HG02943 (cell line): ENCODE results near the gene SLC20A1.

Experiments used
- ATAC-seq: cut with Tn5 transposase; IDR thresholded peaks from one replicate; pipeline ENCODE4 v1.9.1; 2021; ENCODE audit warnings: mild to moderate bottlenecking, low read depth, moderate library complexity; ENCODE audit not compliant: unreplicated experiment

SLC20A1 gene

DNA sequence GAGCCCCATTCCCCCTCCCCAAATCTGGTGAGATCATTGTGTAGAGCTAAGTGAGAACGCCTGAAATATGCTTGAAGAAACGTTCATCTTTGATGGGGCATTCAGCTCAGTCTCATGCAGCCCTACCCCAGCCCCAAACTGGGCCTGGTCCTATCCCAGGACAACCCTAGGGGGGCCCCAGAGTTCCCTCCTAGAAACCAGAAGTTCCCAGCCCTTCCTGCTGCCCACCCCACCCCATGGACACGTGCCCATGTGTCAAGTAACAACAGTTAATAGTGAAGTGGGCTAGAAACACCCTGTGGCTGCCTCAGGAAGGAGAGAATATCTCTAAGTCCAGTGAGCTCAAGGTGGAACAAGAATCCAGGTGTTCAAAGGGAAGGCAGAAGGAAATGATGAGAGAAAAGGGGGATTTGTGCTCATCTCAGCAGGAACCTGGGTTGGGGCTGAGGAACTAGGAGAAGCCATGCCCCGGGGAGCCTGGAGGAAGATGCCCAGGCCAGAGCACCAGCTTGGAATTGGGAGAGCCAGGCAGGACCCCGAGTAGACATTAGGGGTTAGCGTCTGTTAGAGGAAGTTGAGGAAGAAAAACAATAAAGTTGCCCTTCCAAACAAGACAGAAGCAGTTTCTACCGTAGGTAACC lies 20.1 kb upstream of the SLC20A1 start:
- ATAC-seq: no peak

DNA sequence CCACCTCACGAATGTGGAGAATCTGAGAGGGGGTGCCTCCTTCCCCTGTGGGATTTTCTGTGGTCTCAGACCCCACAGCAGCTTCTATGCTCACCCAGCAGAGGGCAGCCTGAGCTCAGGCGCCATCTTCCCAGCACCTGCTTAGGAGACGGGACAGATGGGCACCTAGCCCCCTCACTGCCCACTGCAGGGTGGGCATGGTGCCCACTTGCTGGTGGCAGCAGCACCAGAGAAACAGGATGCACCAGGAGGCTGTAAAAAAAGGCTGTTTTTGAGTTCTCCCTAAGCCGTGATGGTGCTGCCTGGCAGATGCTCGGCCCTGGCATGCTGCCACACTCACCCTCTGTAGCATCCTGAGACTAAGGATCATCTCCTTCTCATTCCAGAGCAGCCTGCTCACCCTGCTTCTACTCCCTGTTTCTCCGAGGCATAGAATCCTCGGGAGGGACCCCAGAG lies 19.1 kb upstream of the SLC20A1 start:
- ATAC-seq: no peak

GRCh38 chr2:112627060-112628040 lies 18.4 kb upstream of the SLC20A1 start:
- no peak for ATAC-seq

DNA sequence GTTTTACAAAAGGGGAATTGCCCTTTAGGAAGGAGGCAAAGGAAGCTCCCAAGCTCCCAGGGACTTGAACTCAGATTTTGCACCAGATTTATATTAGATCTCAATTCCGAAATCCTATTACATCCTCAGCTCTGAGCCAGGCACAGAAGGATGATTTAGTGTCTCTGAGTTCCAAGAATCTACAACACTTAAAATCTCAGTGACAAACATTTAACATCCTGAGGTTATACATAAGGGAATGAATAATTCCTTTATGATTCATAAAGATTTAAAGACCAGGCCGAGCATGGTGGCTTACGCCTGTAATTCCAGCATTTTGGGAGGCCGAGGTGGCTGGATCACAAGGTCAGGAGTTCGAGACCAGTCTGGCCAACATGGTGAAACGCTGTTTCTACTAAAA lies 16.5 kb upstream of the SLC20A1 start:
- no peak for ATAC-seq

DNA sequence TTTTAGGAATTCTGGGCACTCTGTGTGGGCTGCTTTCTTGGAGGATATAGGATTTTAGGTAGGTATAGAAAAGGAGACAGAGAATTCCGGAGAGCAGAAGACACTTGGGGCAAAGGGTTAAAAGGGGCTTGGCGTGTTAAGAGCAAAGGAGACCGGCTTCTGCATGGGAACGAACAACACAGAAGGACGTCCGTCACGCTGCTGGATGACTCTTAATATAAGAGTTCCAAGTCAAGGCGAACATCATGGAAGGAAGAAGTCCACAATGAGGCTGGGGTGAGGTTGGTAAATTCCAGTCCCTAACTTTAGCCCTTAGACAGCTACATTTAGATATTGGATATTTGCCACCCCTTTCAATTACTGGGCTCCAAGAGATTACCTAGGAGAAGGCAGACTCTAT lies 15.9 kb upstream of the SLC20A1 start:
- ATAC-seq: no peak

- no peak for ATAC-seq
These were observed 15.5 kb upstream of the SLC20A1 start for GRCh38 chr2:112630268-112630667.

- ATAC-seq: no peak
These were observed 12.0 kb upstream of the SLC20A1 start for GRCh38 chr2:112633708-112634107.

DNA sequence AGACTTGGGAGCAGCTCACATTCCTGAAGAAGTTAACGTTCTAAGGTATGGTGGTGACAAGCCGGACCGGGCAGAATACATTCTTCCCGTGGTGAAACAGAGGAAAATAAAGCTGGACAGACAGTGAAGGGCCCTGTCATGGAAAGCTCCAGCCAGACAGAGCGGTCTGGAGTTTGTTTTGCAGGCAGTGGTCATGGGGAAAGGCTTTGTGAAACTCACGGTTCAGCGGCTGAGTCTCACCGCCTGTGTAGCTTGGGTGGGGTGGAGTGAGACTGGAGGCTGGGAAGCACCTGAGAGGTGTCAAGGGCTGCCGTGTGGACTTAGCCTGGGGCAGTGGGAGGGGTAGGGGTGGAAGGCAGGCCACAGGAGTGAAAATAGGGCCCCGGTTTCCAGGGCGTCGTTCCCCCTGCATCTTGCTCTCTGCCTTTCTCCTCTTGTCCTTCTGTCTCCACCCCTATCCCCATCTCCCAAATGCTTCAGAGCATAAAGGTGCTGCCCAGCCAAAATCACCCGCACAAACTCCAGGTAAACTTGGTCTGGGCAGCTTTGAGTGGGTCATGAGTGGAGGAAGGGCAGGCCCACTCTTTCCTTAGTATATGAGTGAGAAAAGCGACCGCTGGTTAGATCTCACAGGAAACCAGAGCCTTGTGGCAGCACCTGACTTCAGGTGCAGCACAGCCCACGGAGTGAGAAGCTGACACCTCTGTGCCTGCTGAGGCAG lies 11.4 kb upstream of the SLC20A1 start:
- ATAC-seq: no peak

- ATAC-seq: no peak
These were observed 10.9 kb upstream of the SLC20A1 start for GRCh38 chr2:112634874-112635157.

DNA sequence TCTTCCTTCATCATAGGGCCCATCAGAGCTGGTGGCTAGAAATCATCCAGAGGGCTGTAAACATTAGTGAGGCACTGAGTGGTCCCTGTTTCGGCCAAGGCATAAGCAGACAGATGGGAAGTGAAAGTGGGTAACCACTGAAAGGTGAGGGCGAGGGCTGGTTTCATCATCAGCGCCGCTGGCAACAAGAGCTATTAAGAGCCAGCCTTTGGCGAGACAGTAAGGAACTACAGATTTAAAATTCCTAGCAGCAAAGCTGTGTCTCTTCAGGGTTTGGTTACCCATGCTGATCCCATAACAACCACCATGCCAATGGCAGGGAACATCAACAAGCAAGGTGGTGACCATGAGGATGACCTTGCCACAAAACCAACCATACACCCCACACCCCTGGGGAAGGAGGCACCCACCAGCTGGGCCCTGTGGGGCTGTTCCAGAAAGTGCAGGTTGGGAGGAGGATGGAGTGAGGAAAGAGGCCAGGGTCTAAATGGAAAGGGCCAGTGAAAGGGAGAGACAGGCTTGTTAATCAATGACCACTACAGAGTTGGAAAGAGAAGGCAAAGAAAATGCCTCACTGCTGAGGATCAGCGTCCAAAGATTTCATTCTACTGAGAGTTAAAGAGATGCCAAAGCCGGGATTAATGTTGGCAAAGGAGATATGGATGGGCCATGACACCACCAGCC lies 9.0 kb upstream of the SLC20A1 start:
- peak; percentile 92 for ATAC-seq

DNA sequence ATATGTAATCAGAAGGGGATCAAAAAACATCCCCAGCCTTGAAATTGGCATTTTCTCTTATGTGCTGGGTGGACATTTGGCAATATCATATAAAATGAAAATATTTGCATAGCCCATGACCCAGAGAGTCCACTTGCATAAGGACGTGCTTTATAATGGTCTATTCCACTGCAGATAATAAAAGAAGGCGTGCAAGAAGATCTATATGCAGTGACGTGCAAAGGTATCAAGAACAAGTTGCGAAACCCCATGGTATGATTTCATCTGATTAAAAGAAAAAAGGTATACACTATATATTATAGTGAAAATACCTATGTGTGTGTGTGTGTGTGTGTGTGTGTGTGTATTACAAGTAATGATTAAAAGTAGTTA lies 8.5 kb upstream of the SLC20A1 start:
- no peak for ATAC-seq

GRCh38 chr2:112639936-112640335 lies 5.8 kb upstream of the SLC20A1 start:
- no peak for ATAC-seq

DNA sequence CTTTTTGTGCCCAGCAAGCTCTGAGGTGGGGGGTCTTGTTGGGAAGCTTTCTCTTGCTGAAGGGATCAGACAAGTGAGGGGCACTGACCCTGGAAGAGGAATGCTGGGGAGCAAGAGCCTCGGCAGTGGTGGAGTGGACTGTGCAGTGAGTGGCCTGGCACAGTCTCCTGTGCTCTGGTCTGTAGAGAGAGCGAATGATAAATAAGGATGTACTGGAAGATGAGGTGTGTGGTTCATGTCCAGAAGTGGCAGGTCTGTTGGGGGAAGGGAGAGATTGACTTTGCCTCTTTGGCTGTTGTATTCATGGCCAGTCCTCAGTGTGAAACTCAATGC lies 5.3 kb upstream of the SLC20A1 start:
- ATAC-seq: no peak

- no peak for ATAC-seq
These were observed 4.7 kb upstream of the SLC20A1 start for GRCh38 chr2:112640800-112641675.

DNA sequence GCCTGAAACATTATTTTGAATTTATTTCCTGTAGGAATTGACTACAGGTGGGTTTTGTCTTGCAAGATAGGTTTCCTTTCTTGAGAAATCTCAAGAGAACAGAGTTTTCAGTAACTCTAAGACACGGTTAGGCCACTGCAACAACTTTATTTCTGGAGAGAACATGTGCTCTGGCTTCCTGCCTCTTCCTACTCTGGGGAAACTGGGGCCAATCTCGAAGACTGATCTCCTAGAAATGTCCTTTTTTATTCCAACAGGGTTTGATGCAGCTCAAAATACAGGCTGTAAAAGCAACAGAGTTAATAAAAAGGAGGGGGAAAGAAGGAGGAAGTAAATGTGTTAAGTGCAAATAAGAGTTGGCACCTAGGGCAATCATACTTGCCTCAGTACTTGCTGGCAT lies 4.0 kb upstream of the SLC20A1 start:
- no peak for ATAC-seq

DNA sequence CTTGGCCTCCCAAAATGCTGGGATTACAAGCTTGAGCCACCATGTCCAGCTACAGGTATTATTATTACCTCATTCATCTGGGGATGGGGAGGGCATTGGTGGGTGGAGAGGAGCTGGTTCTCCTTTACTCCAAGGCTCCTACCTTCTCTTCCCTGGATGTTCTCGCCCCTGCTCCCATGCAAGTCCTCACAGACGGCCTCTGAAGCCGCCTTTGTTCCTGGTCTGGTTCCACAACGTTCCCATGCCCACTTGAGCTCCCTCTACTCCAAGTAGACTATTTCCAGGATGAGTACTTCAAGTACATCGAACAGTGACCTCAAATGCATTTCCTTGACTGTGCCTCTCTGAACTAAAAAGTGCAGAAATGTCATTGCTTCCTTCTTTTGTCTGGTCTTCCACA lies 3.2 kb upstream of the SLC20A1 start:
- no peak for ATAC-seq

GRCh38 chr2:112642966-112643365 lies 2.8 kb upstream of the SLC20A1 start:
- ATAC-seq: no peak

DNA sequence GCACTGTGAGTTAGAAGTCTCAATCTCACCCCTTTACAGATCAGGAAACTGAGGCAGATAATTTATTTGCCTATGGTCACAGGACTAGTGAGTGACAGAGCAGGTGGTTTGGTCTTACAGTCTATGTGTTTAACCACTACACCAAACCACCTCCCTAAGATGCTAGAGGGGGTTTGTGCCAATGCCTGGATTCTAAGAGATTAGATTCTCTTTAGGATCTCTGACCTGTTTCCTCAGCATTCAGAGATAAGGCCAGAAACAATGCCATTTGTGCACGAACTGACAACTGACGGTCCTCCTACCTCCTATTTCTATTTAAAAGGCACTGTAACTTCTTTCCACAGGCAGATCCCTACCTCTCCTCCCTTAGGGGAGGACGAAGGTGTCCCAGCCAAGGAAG lies 2.3 kb upstream of the SLC20A1 start:
- no peak for ATAC-seq

GRCh38 chr2:112644155-112644932 lies 1.4 kb upstream of the SLC20A1 start:
- no peak for ATAC-seq
